Prostate gland (tissue), 2 donors: ENCODE data around the gene NTM. TPM values are rescaled to one million over a fixed set of nuclear protein-coding genes. Genes with fewer than 3 reads are reported as not detected.

Experiments
- DNase-seq: peaks from one replicate; pipeline ENCODE4 v3.0.0-alpha.2; 2019; ENCODE audit warnings: low spot score
- H3K27ac ChIP-seq, 2 donors: fragments of 200-600 bp; sonication (generic); 2 replicates each; pipeline ENCODE4 v1.5.1; 2017 to 2019
- H3K27me3 ChIP-seq: fragments of 200-600 bp; sonication (generic); replicated peaks from 2 replicates; pipeline ENCODE4 v1.5.1; 2019; ENCODE audit not compliant: insufficient read depth
- H3K36me3 ChIP-seq, 2 donors: fragments of 200-600 bp; sonication (generic); 1 replicate in 1 of 2; 2 replicates in 1 of 2; pipeline versions ENCODE4 v1.5.1 to v1.8.1; 2017 to 2019
- H3K4me1 ChIP-seq: fragments of 200-600 bp; sonication (generic); replicated peaks from 2 replicates; pipeline ENCODE4 v1.5.1; 2019
- H3K4me3 ChIP-seq, 2 donors: fragments of 200-600 bp; sonication (generic); 2 replicates each; pipeline ENCODE4 v1.5.1; 2017 to 2019
- H3K9me3 ChIP-seq: fragments of 200-600 bp; sonication (generic); 2 replicates; pipeline ENCODE4 v1.5.1; 2017
- POLR2A ChIP-seq: fragments of 450-650 bp; IDR thresholded peaks from one replicate; pipeline ENCODE4 v1.6.1; 2016; ENCODE audit warnings: antibody characterized with exemption, mild to moderate bottlenecking
- POLR2AphosphoS5 ChIP-seq: sonication (generic); formaldehyde crosslinking; IDR thresholded peaks from one replicate; pipeline ENCODE4 v1.6.1; 2017; ENCODE audit warnings: antibody characterized with exemption
- WGBS: methylation state at CpG from one replicate; pipeline ENCODE4 v1.1.5; 2018; 5-methylcytosine and 5-hydroxymethylcytosine counted together
- intact Hi-C: fragments of 100-400 bp; cut with DNase I; formaldehyde crosslinking; loops from one replicate; pipeline ENCODE4 v1.14.2; 2022
- total RNA-seq, 2 donors: library from RNA; depleted of rRNA; stranded (reverse); fragments of >200 nt; gene quantifications; one replicate each; pipeline ENCODE4 v1.1.0, GENCODE V29; 2016
- TF ChIP-seq, protein P1 (sequence below), 4 experiments: fragments of 200-600 bp in 2 of 4; fragments of 450-650 bp in 2 of 4; sonication (generic) in 2 of 4; IDR thresholded peaks; 1 replicate in 3 of 4; 2 replicates in 1 of 4; pipeline ENCODE4 v1.5.1; 2016 to 2019; ENCODE audit warnings: antibody characterized with exemption in 4 of 4, mild to moderate bottlenecking in 2 of 4, moderate library complexity in 2 of 4

NTM gene
- total RNA-seq, 2 donors from 2014 or later: 7.4 TPM; not detected in 1

DNA sequence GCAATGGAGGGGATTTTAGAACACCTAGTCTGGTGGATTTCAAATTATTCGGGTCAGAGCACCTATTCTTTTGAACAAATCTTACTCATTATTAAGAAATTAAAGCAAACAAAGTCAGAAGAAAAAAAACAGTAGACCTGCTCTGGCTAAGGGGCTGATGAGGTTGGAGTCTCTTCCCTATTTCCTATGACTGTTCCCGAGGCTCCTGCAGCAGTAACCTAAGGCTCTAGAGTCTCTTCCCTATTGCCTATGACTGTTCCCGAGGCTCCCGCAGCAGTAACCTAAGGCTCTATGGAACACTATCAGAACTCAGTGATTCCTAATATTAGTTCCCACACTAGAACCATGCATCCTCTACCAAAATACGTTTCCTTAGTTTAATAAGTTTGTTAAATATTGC, 607.9 kb downstream of the NTM start:
- Histone ChIP-seq H3K36me3 (no peaks in the 10 kb centered on the region), H3K27ac (no peak overlapping the region), H3K27me3 (no peaks in the 10 kb centered on the region), H3K4me1 (no peaks in the 10 kb centered on the region), H3K9me3 (no peaks in the 10 kb centered on the region), H3K4me3 (no peak overlapping the region)
- 86% methylated on average over 5 of the region's 5 CpGs for WGBS
- DNase-seq: no peak
- intact Hi-C loops: no loop called here
- TF ChIP-seq POLR2A (no peak), POLR2AphosphoS5 (no peak)
- TF ChIP-seq, protein P1, sequence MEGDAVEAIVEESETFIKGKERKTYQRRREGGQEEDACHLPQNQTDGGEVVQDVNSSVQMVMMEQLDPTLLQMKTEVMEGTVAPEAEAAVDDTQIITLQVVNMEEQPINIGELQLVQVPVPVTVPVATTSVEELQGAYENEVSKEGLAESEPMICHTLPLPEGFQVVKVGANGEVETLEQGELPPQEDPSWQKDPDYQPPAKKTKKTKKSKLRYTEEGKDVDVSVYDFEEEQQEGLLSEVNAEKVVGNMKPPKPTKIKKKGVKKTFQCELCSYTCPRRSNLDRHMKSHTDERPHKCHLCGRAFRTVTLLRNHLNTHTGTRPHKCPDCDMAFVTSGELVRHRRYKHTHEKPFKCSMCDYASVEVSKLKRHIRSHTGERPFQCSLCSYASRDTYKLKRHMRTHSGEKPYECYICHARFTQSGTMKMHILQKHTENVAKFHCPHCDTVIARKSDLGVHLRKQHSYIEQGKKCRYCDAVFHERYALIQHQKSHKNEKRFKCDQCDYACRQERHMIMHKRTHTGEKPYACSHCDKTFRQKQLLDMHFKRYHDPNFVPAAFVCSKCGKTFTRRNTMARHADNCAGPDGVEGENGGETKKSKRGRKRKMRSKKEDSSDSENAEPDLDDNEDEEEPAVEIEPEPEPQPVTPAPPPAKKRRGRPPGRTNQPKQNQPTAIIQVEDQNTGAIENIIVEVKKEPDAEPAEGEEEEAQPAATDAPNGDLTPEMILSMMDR (IDR thresholded peaks at IDR 0.05): no peak

DNA sequence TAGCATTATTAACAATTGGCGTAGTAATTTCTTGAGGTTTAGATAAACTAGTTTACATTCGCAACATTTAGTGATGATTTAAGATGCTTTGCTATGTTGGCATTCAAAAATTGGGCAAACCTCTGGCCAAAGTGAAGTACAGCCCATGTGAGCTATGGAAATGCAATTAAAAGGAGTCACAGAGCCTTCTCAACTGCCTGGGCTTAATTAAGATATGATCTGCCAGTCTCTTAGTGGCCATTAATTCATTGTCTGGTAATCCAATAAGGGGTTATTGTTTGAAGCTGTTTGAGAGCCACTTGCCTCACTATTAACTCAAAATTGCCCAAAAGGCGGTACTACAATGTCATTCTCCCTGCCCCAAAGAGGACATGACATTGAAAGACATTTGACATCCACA, 608.9 kb downstream of the NTM start:
- intact Hi-C loops: no loop called here
- Histone ChIP-seq H3K36me3 (no peaks in the 10 kb centered on the region), H3K27me3 (no peaks in the 10 kb centered on the region), H3K4me3 (no peak overlapping the region), H3K4me1 (no peaks in the 10 kb centered on the region), H3K9me3 (no peaks in the 10 kb centered on the region), H3K27ac (no peak overlapping the region)
- WGBS: 92% methylated on average over 3 of the region's 3 CpGs
- TF ChIP-seq POLR2AphosphoS5 (no peak), POLR2A (no peak)
- TF ChIP-seq, protein P1 (IDR thresholded peaks at IDR 0.05): no peak
- no peak for DNase-seq

DNA sequence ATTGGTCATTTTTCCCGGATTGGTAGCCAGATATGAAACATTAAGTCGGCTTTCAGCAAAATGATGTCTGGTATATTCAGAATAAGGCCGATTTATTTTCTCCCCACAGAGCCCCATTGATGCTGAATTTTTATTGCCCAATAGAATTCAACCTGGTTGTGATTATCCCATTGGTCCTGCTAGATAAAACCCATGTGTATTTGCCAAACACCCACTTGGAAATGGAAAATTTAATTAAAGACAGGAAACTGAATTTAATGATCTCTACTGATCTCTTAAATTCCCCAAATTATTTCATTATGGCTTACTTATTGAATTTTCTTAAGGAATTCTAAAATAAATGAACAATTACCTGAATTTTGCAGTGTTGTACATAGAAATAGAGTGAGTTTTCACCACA, 609.8 kb downstream of the NTM start:
- H3K27me3 ChIP-seq: no peaks in the 10 kb centered on the region
- TF ChIP-seq, protein P1 (IDR thresholded peaks at IDR 0.05): no peak
- no peak for TF ChIP-seq POLR2A
- no peak for TF ChIP-seq POLR2AphosphoS5
- H3K27ac ChIP-seq: no peak overlapping the region
- no peak for DNase-seq
- WGBS: 92% methylated on average over 3 of the region's 3 CpGs
- intact Hi-C loops: no loop called here
- H3K36me3 ChIP-seq: no peaks in the 10 kb centered on the region
- H3K4me1 ChIP-seq: no peaks in the 10 kb centered on the region
- no peak overlapping the region for H3K4me3 ChIP-seq
- no peaks in the 10 kb centered on the region for H3K9me3 ChIP-seq

DNA sequence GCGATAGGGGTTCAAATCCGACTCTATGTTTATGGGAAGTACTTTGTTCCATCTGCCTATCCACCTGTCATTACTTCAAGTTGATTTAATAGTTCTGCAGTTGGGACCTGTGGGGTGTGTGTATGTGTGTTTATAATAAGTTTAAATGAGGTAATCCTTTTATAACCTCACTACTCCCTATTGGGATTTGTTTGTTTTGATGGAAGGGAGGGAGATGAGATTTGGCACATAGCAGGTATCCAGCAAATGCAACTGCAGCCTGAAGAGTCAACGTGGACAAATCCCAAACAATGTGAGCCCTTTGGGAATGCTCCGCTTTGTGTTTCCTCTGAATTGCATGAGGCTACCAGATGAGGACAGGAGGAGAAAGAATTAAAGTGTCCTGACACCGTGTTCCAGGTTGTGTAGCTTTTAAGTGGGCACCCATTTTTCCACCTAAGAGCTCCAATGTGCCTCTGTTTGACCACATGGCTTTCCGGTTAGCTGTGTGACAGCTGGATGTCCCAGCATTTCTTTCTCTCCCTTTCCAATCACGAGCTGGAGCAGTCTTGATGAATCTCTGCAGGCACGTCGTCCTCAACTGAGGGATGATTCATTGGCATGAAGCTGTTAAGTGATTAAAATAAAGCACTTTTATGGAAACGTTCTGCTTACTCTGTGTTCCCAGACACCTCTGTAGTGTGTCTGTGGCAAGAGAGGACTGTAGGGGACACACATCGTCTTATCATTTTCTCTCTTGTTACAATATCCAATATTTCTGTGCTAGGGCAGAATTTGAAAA, 610.7 kb downstream of the NTM start:
- no peaks in the 10 kb centered on the region for H3K27me3 ChIP-seq
- WGBS: 58% methylated on average over 11 of the region's 11 CpGs

More for the DNA sequence above, 610.7 kb downstream of the NTM start:
- no peaks in the 10 kb centered on the region for H3K9me3 ChIP-seq
- TF ChIP-seq POLR2A (no peak), POLR2AphosphoS5 (no peak)
- TF ChIP-seq, protein P1 (IDR thresholded peaks at IDR 0.05): no peak
- DNase-seq: no peak
- no peaks in the 10 kb centered on the region for H3K4me1 ChIP-seq
- intact Hi-C loops: no loop called here
- H3K4me3 ChIP-seq: no peak overlapping the region
- H3K27ac ChIP-seq: no peak overlapping the region
- H3K36me3 ChIP-seq: no peaks in the 10 kb centered on the region
